ENCODE measurements around the gene PTPRG.

Gene PTPRG

GRCh38 chr3:62210011-62210410 is 648.6 kb downstream of the PTPRG start:
- no peak for FAIRE-seq
- DNase-seq (ENCODE audit: extremely low spot score, insufficient read length, low read depth) = no peak

- no peak for FAIRE-seq
- DNase-seq (ENCODE audit: extremely low spot score, insufficient read length, low read depth) = no peak
These were observed 650.5 kb downstream of the PTPRG start for GRCh38 chr3:62211675-62212429.

DNA sequence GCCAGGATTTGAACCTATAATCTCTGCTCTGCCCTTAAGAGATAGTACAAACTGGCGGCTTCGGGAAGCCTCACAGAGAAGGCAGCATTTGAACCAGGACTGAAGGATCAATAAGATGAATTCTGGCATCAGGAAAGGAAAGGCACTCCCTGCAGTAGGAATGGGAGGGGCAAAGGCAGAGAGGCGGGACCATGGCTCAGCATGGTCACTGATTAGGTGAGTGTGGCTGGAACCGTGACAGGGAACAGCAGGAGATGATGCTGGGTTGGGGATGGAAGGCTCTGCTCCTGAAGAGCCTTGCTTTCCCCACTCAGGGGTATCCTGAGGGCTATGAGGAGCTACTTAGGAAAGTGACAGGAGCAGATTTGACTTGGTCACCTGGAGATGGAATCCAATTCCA is 653.5 kb downstream of the PTPRG start:
- no peak for FAIRE-seq

GRCh38 chr3:62220616-62221015 is 659.2 kb downstream of the PTPRG start:
- no peak for FAIRE-seq
- no peak for DNase-seq (ENCODE audit: extremely low spot score, insufficient read length, low read depth)

More for the DNA sequence above, 653.5 kb downstream of the PTPRG start:
- DNase-seq (ENCODE audit: extremely low spot score, insufficient read length, low read depth) = no peak

GRCh38 chr3:62225051-62225450 is 663.7 kb downstream of the PTPRG start:
- DNase-seq (ENCODE audit: extremely low spot score, insufficient read length, low read depth) = no peak
- no peak for FAIRE-seq

DNA sequence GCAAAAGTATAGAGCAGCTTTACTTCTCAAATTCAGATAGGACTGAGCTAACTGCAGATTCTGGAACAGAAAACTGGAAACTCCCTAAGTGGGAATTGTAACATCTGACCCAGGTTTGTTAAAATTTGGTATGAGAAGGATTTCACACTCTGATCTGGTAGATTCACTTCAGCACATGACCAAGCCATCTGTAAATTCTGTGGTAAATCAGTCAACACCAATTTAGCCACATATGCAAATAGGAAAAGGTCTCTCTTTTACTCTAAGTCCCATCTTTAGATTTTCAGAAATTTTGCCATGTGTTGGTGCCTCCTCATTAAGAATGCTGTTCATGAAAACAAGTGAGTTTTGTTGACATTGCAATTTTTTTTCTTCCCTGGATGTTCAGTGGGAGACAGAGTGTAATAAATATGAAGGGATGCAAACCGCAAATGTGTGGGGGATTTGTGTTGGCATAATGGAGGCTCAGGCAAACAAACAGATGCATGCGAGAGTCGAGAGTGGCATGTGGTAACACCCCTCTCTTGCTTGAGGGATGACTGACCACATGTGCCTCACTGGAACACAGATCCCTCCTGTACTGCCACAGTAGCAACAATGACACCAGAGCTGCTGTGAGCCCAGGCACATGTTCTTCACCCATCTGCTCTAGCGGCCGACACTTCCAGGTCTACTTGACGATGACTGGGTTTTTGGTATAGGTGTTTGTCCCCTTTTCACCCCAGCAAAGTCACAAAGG is 665.4 kb downstream of the PTPRG start:
- FAIRE-seq (no peak), DNase-seq (ENCODE audit: extremely low spot score, insufficient read length, low read depth) (no peak)

GRCh38 chr3:62228467-62228866 is 667.1 kb downstream of the PTPRG start:
- no peak for FAIRE-seq

GRCh38 chr3:62229211-62229610 is 667.8 kb downstream of the PTPRG start:
- DNase-seq (ENCODE audit: extremely low spot score, insufficient read length, low read depth) (no peak), FAIRE-seq (no peak)

More at GRCh38 chr3:62228467-62228866, 667.1 kb downstream of the PTPRG start:
- DNase-seq (ENCODE audit: extremely low spot score, insufficient read length, low read depth) = no peak

GRCh38 chr3:62229908-62230307 is 668.5 kb downstream of the PTPRG start:
- DNase-seq (ENCODE audit: extremely low spot score, insufficient read length, low read depth) = no peak
- no peak for FAIRE-seq

DNA sequence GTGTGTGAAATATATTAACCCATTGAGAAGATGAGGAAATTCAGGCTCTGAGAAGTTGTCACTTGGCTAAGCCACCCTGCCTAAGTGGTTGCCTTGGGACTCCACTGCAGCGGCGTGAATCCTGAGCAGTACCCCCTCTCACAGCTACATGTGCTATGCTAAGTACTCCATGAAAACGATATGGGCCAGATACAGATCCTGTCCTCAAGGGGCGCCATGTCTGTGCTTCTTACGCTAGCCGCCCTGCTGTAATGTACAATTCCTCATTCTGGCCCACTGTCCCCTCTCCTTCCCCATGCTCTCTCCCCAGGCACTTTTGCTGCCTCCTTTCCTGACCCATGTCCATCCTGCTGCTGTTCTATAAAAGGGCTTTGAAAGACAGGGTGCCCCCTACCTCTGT is 671.7 kb downstream of the PTPRG start:
- FAIRE-seq (no peak), DNase-seq (ENCODE audit: extremely low spot score, insufficient read length, low read depth) (no peak)

DNA sequence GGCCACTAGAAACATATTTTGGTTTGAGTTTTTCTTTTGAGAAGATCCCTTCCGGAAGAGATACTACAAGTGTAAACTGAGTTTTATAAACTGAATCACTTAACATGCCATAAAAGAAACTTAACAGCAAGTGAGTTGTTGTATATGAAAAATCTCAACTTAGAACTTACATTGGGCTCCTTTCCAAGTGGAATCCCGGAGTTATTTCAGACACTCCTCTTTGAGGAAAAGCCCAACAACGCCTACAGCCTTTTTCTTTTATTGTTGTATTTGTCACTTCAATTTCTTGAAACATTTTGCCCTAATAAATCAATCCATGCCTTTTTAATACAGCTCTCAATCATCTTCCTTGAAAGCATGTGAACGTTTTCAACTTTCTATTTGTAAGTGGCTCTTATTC is 674.6 kb downstream of the PTPRG start:
- DNase-seq (ENCODE audit: extremely low spot score, insufficient read length, low read depth) = no peak
- FAIRE-seq = no peak

- FAIRE-seq (no peak), DNase-seq (ENCODE audit: extremely low spot score, insufficient read length, low read depth) (no peak)
These were observed 676.0 kb downstream of the PTPRG start for GRCh38 chr3:62237286-62237948.

- FAIRE-seq (peak; percentile 46), DNase-seq (ENCODE audit: extremely low spot score, insufficient read length, low read depth) (peak; percentile 5)
These were observed 676.6 kb downstream of the PTPRG start for GRCh38 chr3:62238003-62238402.

DNA sequence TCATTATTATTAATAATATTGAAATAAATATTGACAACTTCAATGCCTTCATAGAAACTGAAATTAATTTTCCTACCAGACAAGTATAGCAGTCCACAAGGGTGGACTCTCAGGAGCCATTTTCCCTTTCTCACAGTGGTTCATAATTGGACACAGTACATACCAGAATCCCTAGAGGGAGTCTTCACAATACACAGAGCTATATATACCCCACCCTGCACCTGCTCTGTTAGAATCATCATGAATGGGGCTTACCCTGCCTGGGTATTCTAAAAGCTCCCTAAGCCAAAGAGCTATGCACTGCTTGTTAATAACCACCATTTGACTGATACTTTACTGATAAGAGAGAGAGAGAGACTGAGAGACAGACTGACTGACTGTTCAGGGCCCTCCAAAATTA is 677.1 kb downstream of the PTPRG start:
- FAIRE-seq (no peak), DNase-seq (ENCODE audit: extremely low spot score, insufficient read length, low read depth) (no peak)

DNA sequence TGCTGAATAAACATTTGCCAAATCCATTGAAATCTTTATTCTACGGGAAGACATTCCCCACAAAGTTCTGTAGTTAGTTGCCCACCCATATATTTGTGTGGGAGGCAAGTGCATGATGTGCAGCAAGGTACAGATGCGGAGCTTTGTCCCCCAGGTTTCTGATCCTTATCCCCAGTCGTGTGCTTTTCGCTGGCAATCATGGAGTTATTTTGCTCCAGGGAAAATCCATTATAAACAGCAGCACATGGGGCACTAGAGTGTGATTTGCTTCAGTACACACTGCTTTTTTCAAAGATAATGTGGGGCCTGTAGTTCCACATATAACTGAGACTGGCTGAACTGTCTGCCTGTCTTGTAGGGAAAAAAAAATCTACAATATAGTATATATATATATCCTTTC is 679.9 kb downstream of the PTPRG start:
- DNase-seq (ENCODE audit: extremely low spot score, insufficient read length, low read depth) = no peak
- no peak for FAIRE-seq

DNA sequence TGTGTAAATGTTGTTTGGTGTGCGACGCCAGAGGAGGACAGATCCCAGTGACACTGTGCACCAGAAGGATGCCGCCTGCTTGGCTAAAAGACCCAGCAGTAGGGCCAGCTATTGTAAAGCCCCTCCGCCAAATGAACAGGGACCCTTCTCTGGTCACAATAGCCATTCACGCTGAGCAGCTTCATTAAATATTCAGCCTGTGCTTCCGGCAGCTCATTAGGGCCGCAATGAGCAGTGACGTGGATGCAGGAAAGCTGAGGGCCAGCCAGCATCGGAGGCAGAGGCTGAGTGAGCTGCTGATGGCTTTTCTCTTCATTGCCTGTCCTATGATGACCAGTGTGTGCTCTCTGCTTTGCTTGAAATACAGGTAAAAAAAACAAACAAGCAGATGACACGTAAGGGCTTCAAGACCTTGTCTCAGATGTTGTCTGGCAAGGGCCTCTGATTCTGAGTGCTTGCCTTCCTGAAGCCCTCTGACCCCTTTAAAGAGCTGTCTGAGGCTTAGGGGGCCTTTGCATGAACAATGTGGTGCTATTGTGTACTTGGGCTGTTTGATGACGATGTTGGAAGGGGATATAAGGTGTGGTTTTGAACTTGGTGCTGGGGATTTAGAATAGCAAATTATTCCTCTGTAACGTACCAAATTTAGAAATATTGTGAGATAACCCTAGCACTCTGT is 681.6 kb downstream of the PTPRG start:
- no peak for DNase-seq (ENCODE audit: extremely low spot score, insufficient read length, low read depth)
- no peak for FAIRE-seq

DNA sequence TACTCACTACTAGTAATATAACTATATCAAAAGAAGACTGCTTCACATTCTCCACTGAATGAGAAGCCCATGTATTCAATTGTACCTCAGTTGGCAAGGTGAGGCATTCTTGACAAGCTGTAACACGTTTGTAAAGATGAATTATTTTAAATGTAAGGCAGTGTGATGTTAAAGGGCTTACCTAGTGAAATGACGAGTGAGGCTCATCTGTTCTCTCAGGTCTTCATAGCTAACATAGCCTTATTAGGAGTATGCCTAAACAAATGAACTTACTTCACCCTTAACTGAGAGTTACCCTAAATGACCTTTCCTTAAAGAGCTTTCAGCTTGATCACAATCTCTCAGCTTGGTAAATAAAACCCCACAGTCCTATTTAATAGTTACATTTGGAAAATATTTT is 684.7 kb downstream of the PTPRG start:
- FAIRE-seq = no peak
- no peak for DNase-seq (ENCODE audit: extremely low spot score, insufficient read length, low read depth)

- DNase-seq (ENCODE audit: extremely low spot score, insufficient read length, low read depth) (no peak), FAIRE-seq (no peak)
These were observed 685.6 kb downstream of the PTPRG start for GRCh38 chr3:62246985-62247384.

GRCh38 chr3:62248734-62249483 is 687.5 kb downstream of the PTPRG start:
- DNase-seq (ENCODE audit: extremely low spot score, insufficient read length, low read depth) = no peak

GRCh38 chr3:62249484-62249776 is 688.1 kb downstream of the PTPRG start:
- DNase-seq (ENCODE audit: extremely low spot score, insufficient read length, low read depth) = no peak
- no peak for FAIRE-seq

More at GRCh38 chr3:62248734-62249483, 687.5 kb downstream of the PTPRG start:
- FAIRE-seq = no peak
